ENCODE results near the gene CCDC186.

The CCDC186 gene

GRCh38 chr10:114173921-114174694 is at the start of gene CCDC186:
Gene CCDC186, minus strand, starts transcription at chr10:114174203. Its CDS starts 10,935 bp downstream, at chr10:114163268.
- Mint-ChIP-seq H3K27me3 (ENCODE audit: low read depth) (peaks cover 21% of the 10 kb centered on the region), H3K27ac (peak within 1 kb of the TSS; percentile 98), H3K4me3 (peak within 1 kb of the TSS; percentile 96), H3K9me3 (no peaks in the 10 kb centered on the region), H3K4me1 (ENCODE audit: low read depth) (peaks cover 32% of the 10 kb centered on the region), H3K36me3 (ENCODE audit: low read depth) (peaks cover 19% of the 10 kb centered on the region)
- peak; percentile 96 for DNase-seq (ENCODE audit: low spot score)

- Mint-ChIP-seq H3K27ac (no peak overlapping the region), H3K4me3 (no peak overlapping the region), H3K4me1 (ENCODE audit: low read depth) (no peaks in the 10 kb centered on the region), H3K9me3 (no peaks in the 10 kb centered on the region), H3K36me3 (ENCODE audit: low read depth) (no peaks in the 10 kb centered on the region), H3K27me3 (ENCODE audit: low read depth) (peaks cover 41% of the 10 kb centered on the region)
- no peak for DNase-seq (ENCODE audit: low spot score)
Measured at GRCh38 chr10:114223066-114223465, 49.1 kb upstream of the CCDC186 start.

- Mint-ChIP-seq H3K9me3 (no peaks in the 10 kb centered on the region), H3K27ac (no peak overlapping the region), H3K4me3 (no peak overlapping the region), H3K4me1 (ENCODE audit: low read depth) (no peaks in the 10 kb centered on the region), H3K27me3 (ENCODE audit: low read depth) (peaks cover 39% of the 10 kb centered on the region), H3K36me3 (ENCODE audit: low read depth) (no peaks in the 10 kb centered on the region)
- DNase-seq (ENCODE audit: low spot score): no peak
Measured at GRCh38 chr10:114221235-114221634, 47.2 kb upstream of the CCDC186 start.

- no peaks in the 10 kb centered on the region for H3K36me3 Mint-ChIP-seq (ENCODE audit: low read depth)
- no peak for DNase-seq (ENCODE audit: low spot score)
- H3K27ac Mint-ChIP-seq: no peak overlapping the region
- peaks cover 39% of the 10 kb centered on the region for H3K27me3 Mint-ChIP-seq (ENCODE audit: low read depth)
- H3K4me1 Mint-ChIP-seq (ENCODE audit: low read depth): no peaks in the 10 kb centered on the region
- H3K9me3 Mint-ChIP-seq: no peaks in the 10 kb centered on the region
- no peak overlapping the region for H3K4me3 Mint-ChIP-seq
Measured at GRCh38 chr10:114220281-114220680, 46.3 kb upstream of the CCDC186 start.

GRCh38 chr10:114215033-114215432 is 41.0 kb upstream of the CCDC186 start:
- Mint-ChIP-seq H3K27me3 (ENCODE audit: low read depth) (peaks cover 31% of the 10 kb centered on the region), H3K4me1 (ENCODE audit: low read depth) (no peaks in the 10 kb centered on the region), H3K9me3 (no peaks in the 10 kb centered on the region), H3K36me3 (ENCODE audit: low read depth) (no peaks in the 10 kb centered on the region), H3K27ac (no peak overlapping the region), H3K4me3 (no peak overlapping the region)
- no peak for DNase-seq (ENCODE audit: low spot score)

GRCh38 chr10:114212153-114212552 is 38.1 kb upstream of the CCDC186 start:
- DNase-seq (ENCODE audit: low spot score): no peak
- H3K36me3 Mint-ChIP-seq (ENCODE audit: low read depth): no peaks in the 10 kb centered on the region
- H3K27me3 Mint-ChIP-seq (ENCODE audit: low read depth): peaks cover 31% of the 10 kb centered on the region
- H3K4me3 Mint-ChIP-seq: no peak overlapping the region
- H3K27ac Mint-ChIP-seq: no peak overlapping the region
- no peaks in the 10 kb centered on the region for H3K4me1 Mint-ChIP-seq (ENCODE audit: low read depth)
- no peaks in the 10 kb centered on the region for H3K9me3 Mint-ChIP-seq

- Mint-ChIP-seq H3K4me1 (ENCODE audit: low read depth) (no peaks in the 10 kb centered on the region), H3K27me3 (ENCODE audit: low read depth) (peaks cover 30% of the 10 kb centered on the region), H3K4me3 (no peak overlapping the region), H3K27ac (no peak overlapping the region), H3K9me3 (no peaks in the 10 kb centered on the region), H3K36me3 (ENCODE audit: low read depth) (no peaks in the 10 kb centered on the region)
- DNase-seq (ENCODE audit: low spot score): no peak
Measured at GRCh38 chr10:114208351-114208750, 34.3 kb upstream of the CCDC186 start.

- Mint-ChIP-seq H3K27ac (no peak overlapping the region), H3K9me3 (no peaks in the 10 kb centered on the region), H3K4me1 (ENCODE audit: low read depth) (no peaks in the 10 kb centered on the region), H3K27me3 (ENCODE audit: low read depth) (peaks cover 31% of the 10 kb centered on the region), H3K36me3 (ENCODE audit: low read depth) (no peaks in the 10 kb centered on the region), H3K4me3 (no peak overlapping the region)
- no peak for DNase-seq (ENCODE audit: low spot score)
Measured at GRCh38 chr10:114207349-114207748, 33.3 kb upstream of the CCDC186 start.

GRCh38 chr10:114206902-114207301 is 32.9 kb upstream of the CCDC186 start:
- Mint-ChIP-seq H3K9me3 (no peaks in the 10 kb centered on the region), H3K27ac (no peak overlapping the region), H3K27me3 (ENCODE audit: low read depth) (peaks cover 28% of the 10 kb centered on the region), H3K36me3 (ENCODE audit: low read depth) (no peaks in the 10 kb centered on the region), H3K4me1 (ENCODE audit: low read depth) (peaks cover 2% of the 10 kb centered on the region), H3K4me3 (no peak overlapping the region)
- DNase-seq (ENCODE audit: low spot score): no peak

GRCh38 chr10:114202812-114203211 is 28.8 kb upstream of the CCDC186 start:
- Mint-ChIP-seq H3K27me3 (ENCODE audit: low read depth) (peaks cover 42% of the 10 kb centered on the region), H3K4me1 (ENCODE audit: low read depth) (peaks cover 3% of the 10 kb centered on the region), H3K9me3 (no peaks in the 10 kb centered on the region), H3K4me3 (no peak overlapping the region), H3K27ac (no peak overlapping the region), H3K36me3 (ENCODE audit: low read depth) (no peaks in the 10 kb centered on the region)
- no peak for DNase-seq (ENCODE audit: low spot score)

- Mint-ChIP-seq H3K4me3 (no peak overlapping the region), H3K27me3 (ENCODE audit: low read depth) (peaks cover 59% of the 10 kb centered on the region), H3K9me3 (no peaks in the 10 kb centered on the region), H3K4me1 (ENCODE audit: low read depth) (peaks cover 14% of the 10 kb centered on the region), H3K27ac (no peak overlapping the region), H3K36me3 (ENCODE audit: low read depth) (no peaks in the 10 kb centered on the region)
- no peak for DNase-seq (ENCODE audit: low spot score)
Measured at GRCh38 chr10:114199239-114199638, 25.2 kb upstream of the CCDC186 start.

GRCh38 chr10:114195079-114195478 is 21.1 kb upstream of the CCDC186 start:
- no peak for DNase-seq (ENCODE audit: low spot score)
- Mint-ChIP-seq H3K27me3 (ENCODE audit: low read depth) (peaks cover 69% of the 10 kb centered on the region), H3K4me3 (no peak overlapping the region), H3K9me3 (no peaks in the 10 kb centered on the region), H3K27ac (no peak overlapping the region), H3K36me3 (ENCODE audit: low read depth) (no peaks in the 10 kb centered on the region), H3K4me1 (ENCODE audit: low read depth) (peaks cover 13% of the 10 kb centered on the region)

GRCh38 chr10:114189700-114190099 is 15.7 kb upstream of the CCDC186 start:
- no peak overlapping the region for H3K27ac Mint-ChIP-seq
- H3K9me3 Mint-ChIP-seq: no peaks in the 10 kb centered on the region
- H3K36me3 Mint-ChIP-seq (ENCODE audit: low read depth): no peaks in the 10 kb centered on the region
- H3K4me1 Mint-ChIP-seq (ENCODE audit: low read depth): peaks cover 4% of the 10 kb centered on the region
- peaks cover 62% of the 10 kb centered on the region for H3K27me3 Mint-ChIP-seq (ENCODE audit: low read depth)
- no peak overlapping the region for H3K4me3 Mint-ChIP-seq
- no peak for DNase-seq (ENCODE audit: low spot score)

GRCh38 chr10:114188900-114189299 is 14.9 kb upstream of the CCDC186 start:
- Mint-ChIP-seq H3K36me3 (ENCODE audit: low read depth) (no peaks in the 10 kb centered on the region), H3K4me3 (no peak overlapping the region), H3K27ac (no peak overlapping the region), H3K4me1 (ENCODE audit: low read depth) (peaks cover 2% of the 10 kb centered on the region), H3K9me3 (no peaks in the 10 kb centered on the region), H3K27me3 (ENCODE audit: low read depth) (peaks cover 58% of the 10 kb centered on the region)
- DNase-seq (ENCODE audit: low spot score): no peak

- H3K4me3 Mint-ChIP-seq: no peak overlapping the region
- no peak overlapping the region for H3K27ac Mint-ChIP-seq
- peaks cover 49% of the 10 kb centered on the region for H3K27me3 Mint-ChIP-seq (ENCODE audit: low read depth)
- DNase-seq (ENCODE audit: low spot score): no peak
- no peaks in the 10 kb centered on the region for H3K36me3 Mint-ChIP-seq (ENCODE audit: low read depth)
- no peaks in the 10 kb centered on the region for H3K9me3 Mint-ChIP-seq
- peaks cover 2% of the 10 kb centered on the region for H3K4me1 Mint-ChIP-seq (ENCODE audit: low read depth)
Measured at GRCh38 chr10:114188001-114188400, 14.0 kb upstream of the CCDC186 start.
